ENCODE results near the gene SETD3.

- TF ChIP-seq CEBPB (IDR thresholded peaks at IDR 0.05) (no peak), YY1 (IDR thresholded peaks at IDR 0.05; ENCODE audit: low read depth) (no peak), EP300 (IDR thresholded peaks at IDR 0.05; ENCODE audit: borderline replicate concordance) (no peak), MAX (IDR thresholded peaks at IDR 0.05) (no peak), USF1 (IDR thresholded peaks at IDR 0.05) (no peak), REST (IDR thresholded peaks at IDR 0.05; ENCODE audit: low read depth) (no peak), TAF1 (IDR thresholded peaks at IDR 0.05; ENCODE audit: low read depth) (no peak)
Observed at GRCh38 chr14:99459481-99460100, 21.1 kb downstream of the SETD3 start.

Data from Ishikawa (cell line).